A549 (cell line): ENCODE data around the gene TCP1. TPM values are rescaled to one million over a fixed set of nuclear protein-coding genes. Genes with fewer than 3 reads are reported as not detected.

Experiments
- ATAC-seq, 2 experiments: fragments of 200-7000 bp in 1 of 2; fragments of >200 bp in 1 of 2; cut with Nextera tagmentation in 1 of 2; cut with Tn5 transposase in 1 of 2; 3 replicates each; pipeline versions ENCODE4 v1.8.0 to v1.9.1; 2018 to 2020; ENCODE audit warnings: mild to moderate bottlenecking in 1 of 2, moderate library complexity in 1 of 2
- CTCF ChIA-PET: fragments of 300-600 bp; sonication (Branson Sonifier 250); formaldehyde crosslinking; extraction: SDS; loops from one replicate; lab custom pipeline; 2021; ENCODE audit warnings: antibody characterized with exemption, inconsistent platforms; lab: Yijun Ruan, JAX
- POLR2A ChIA-PET: fragments of 350-600 bp; formaldehyde crosslinking; extraction: SDS; loops from one replicate; lab custom pipeline; 2021; ENCODE audit warnings: antibody characterized with exemption, inconsistent platforms; lab: Yijun Ruan, JAX
- DNase-seq, 2 experiments: peaks; one replicate each; pipeline versions ENCODE4 v3.0.0 to v3.0.0-alpha.2; 2011 to 2016; ENCODE audit warnings: low read depth in 1 of 2, low spot score in 1 of 2
- FAIRE-seq: peaks from 2 replicates; lab custom pipeline; 2011; peaks lifted over from hg19 to GRCh38; lab: Jason Lieb, UNC
- H3K27ac ChIP-seq, 2 experiments: fragments of >200 bp; sonication (Bioruptor Twin); formaldehyde crosslinking; 3 replicates each; pipeline ENCODE4 v1.5.1; 2016 to 2017
- H3K4me1 ChIP-seq: fragments of >200 bp; sonication (Bioruptor Twin); formaldehyde crosslinking; 3 replicates; pipeline ENCODE4 v1.6.1; 2016
- H3K4me2 ChIP-seq: fragments of >200 bp; sonication (Bioruptor Twin); formaldehyde crosslinking; 3 replicates; pipeline ENCODE4 v1.6.1; 2016
- H3K4me3 ChIP-seq: fragments of >200 bp; sonication (Bioruptor Twin); formaldehyde crosslinking; 3 replicates; pipeline ENCODE4 v1.5.1; 2016
- H3K9me3 ChIP-seq: fragments of >200 bp; sonication (Bioruptor Twin); formaldehyde crosslinking; 3 replicates; pipeline ENCODE4 v1.6.1; 2016
- CBX2 ChIP-seq: fragments of 200-600 bp; sonication (generic); IDR thresholded peaks from 2 replicates; pipeline ENCODE4 v1.6.1; 2016; ENCODE audit warnings: low read depth, mild to moderate bottlenecking, borderline replicate concordance
- CBX8 ChIP-seq: fragments of 200-600 bp; sonication (generic); IDR thresholded peaks from 2 replicates; pipeline ENCODE4 v1.6.1; 2016
- CEBPB ChIP-seq, 2 experiments: fragments of >200 bp in 1 of 2; sonication (Bioruptor Twin) in 1 of 2; formaldehyde crosslinking in 1 of 2; IDR thresholded peaks; 2 replicates each; pipeline ENCODE4 v1.6.1; 2012 to 2016
- CHD4 ChIP-seq: fragments of 200-600 bp; sonication (generic); IDR thresholded peaks from 2 replicates; pipeline ENCODE4 v1.6.1; 2016; ENCODE audit warnings: antibody characterized with exemption, mild to moderate bottlenecking, borderline replicate concordance
- EHF ChIP-seq: fragments of 250-450 bp; sonication (Bioruptor Pico); IDR thresholded peaks from 2 replicates; pipeline ENCODE4 v1.5.0; 2020; ENCODE audit warnings: mild to moderate bottlenecking
- EP300 ChIP-seq, 2 experiments: fragments of >200 bp; sonication (Bioruptor Twin); formaldehyde crosslinking; IDR thresholded peaks; 2 replicates in 1 of 2; 3 replicates in 1 of 2; pipeline ENCODE4 v1.6.1; 2016 to 2017
- FOSL2 ChIP-seq, 2 experiments: fragments of 450-650 bp in 1 of 2; fragments of >200 bp in 1 of 2; sonication (Bioruptor Twin) in 1 of 2; formaldehyde crosslinking; IDR thresholded peaks; 2 replicates each; pipeline versions ENCODE4 v1.5.0 to v1.6.1; 2016 to 2020; ENCODE audit warnings: mild to moderate bottlenecking in 1 of 2, moderate library complexity in 1 of 2
- FOXS1 ChIP-seq: fragments of 250-450 bp; sonication (Bioruptor Pico); IDR thresholded peaks from 2 replicates; pipeline ENCODE4 v1.5.0; 2020; ENCODE audit warnings: mild to moderate bottlenecking, moderate library complexity
- HDAC2 ChIP-seq: fragments of 200-600 bp; sonication (generic); IDR thresholded peaks from 2 replicates; pipeline ENCODE4 v1.6.1; 2016
- HEYL ChIP-seq: fragments of 250-450 bp; sonication (Bioruptor Pico); IDR thresholded peaks from 2 replicates; pipeline ENCODE4 v1.8.0; 2021; ENCODE audit warnings: mild to moderate bottlenecking, moderate library complexity
- HOXB13 ChIP-seq: fragments of 250-450 bp; sonication (Bioruptor Pico); IDR thresholded peaks from 2 replicates; pipeline ENCODE4 v1.5.0; 2020; ENCODE audit warnings: low read depth, mild to moderate bottlenecking, moderate library complexity
- HOXB5 ChIP-seq: fragments of 250-450 bp; sonication (Bioruptor Pico); IDR thresholded peaks from 2 replicates; pipeline ENCODE4 v1.5.0; 2020; ENCODE audit warnings: mild to moderate bottlenecking, moderate library complexity
- KDM5A ChIP-seq: fragments of 200-600 bp; sonication (generic); IDR thresholded peaks from 2 replicates; pipeline ENCODE4 v1.6.1; 2016; ENCODE audit warnings: antibody characterized with exemption, mild to moderate bottlenecking
- MAFK ChIP-seq: fragments of 450-650 bp; IDR thresholded peaks from 2 replicates; pipeline ENCODE4 v1.6.1; 2014; ENCODE audit not compliant: partially characterized antibody
- MAZ ChIP-seq: fragments of 150-350 bp; IDR thresholded peaks from 2 replicates; pipeline ENCODE4 v1.6.1; 2014; ENCODE audit warnings: antibody characterized with exemption, low read depth, low read length, borderline replicate concordance
- MYC ChIP-seq: IDR thresholded peaks from 2 replicates; pipeline ENCODE4 v1.6.1; 2012; ENCODE audit warnings: mild to moderate bottlenecking, inconsistent platforms, low read length, improper control_type of control experiment, borderline replicate concordance
- NPAS2 ChIP-seq: fragments of 250-450 bp; sonication (Bioruptor Pico); IDR thresholded peaks from 2 replicates; pipeline ENCODE4 v1.8.0; 2022; ENCODE audit warnings: mild to moderate bottlenecking, moderate library complexity, borderline replicate concordance
- NR3C1 ChIP-seq: fragments of >200 bp; sonication (Bioruptor Twin); formaldehyde crosslinking; IDR thresholded peaks from 3 replicates; pipeline ENCODE4 v1.6.1; 2017
- PHF8 ChIP-seq: fragments of 200-600 bp; sonication (generic); IDR thresholded peaks from 2 replicates; pipeline ENCODE4 v1.6.1; 2016; ENCODE audit warnings: low read depth, mild to moderate bottlenecking, antibody characterized with exemption, moderate library complexity, borderline replicate concordance
- POLR2A ChIP-seq: IDR thresholded peaks from 2 replicates; pipeline ENCODE4 v1.6.1; 2012; ENCODE audit warnings: mild to moderate bottlenecking, low read length
- SREBF2 ChIP-seq: fragments of 450-650 bp; IDR thresholded peaks from 2 replicates; pipeline ENCODE4 v1.6.1; 2014; ENCODE audit warnings: mild to moderate bottlenecking, moderate library complexity
- TP53 ChIP-seq: fragments of 250-450 bp; sonication (Bioruptor Pico); IDR thresholded peaks from 2 replicates; pipeline ENCODE4 v1.5.0; 2021; ENCODE audit warnings: mild to moderate bottlenecking, moderate library complexity
- ZNF302 ChIP-seq: fragments of 250-450 bp; sonication (Bioruptor Pico); IDR thresholded peaks from 2 replicates; pipeline ENCODE4 v1.9.0; 2021; ENCODE audit warnings: inconsistent platforms, mild to moderate bottlenecking, moderate library complexity
- WGBS: methylation state at CpG from one replicate; pipeline ENCODE4 v1.1.6; 2017; ENCODE audit errors: missing lambda C conversion rate; 5-methylcytosine and 5-hydroxymethylcytosine counted together
- polyA plus RNA-seq, 4 experiments: library from polyadenylated mRNA; depleted of rRNA in 3 of 4; stranded (reverse); fragments of >200 nt; fragmentation: RNase III in 1 of 4; extraction: RNeasy Plus Mini Kit Qiagen cat#74134 plus additional on column Dnase treatment in 1 of 4; gene quantifications; 2 replicates in 3 of 4; 3 replicates in 1 of 4; pipeline ENCODE4 v1.2.3, GENCODE V29; 2011 to 2017
- TF ChIP-seq, protein P1 (sequence below): IDR thresholded peaks from 2 replicates; pipeline ENCODE4 v1.6.1; 2012
- TF ChIP-seq, protein P2 (sequence below): fragments of 150-350 bp; IDR thresholded peaks from 2 replicates; pipeline ENCODE4 v1.6.1; 2014; ENCODE audit warnings: low read depth, mild to moderate bottlenecking, low read length
- TF ChIP-seq, protein P3 (sequence below): fragments of 200-600 bp; sonication (generic); IDR thresholded peaks from 2 replicates; pipeline ENCODE4 v1.6.1; 2016; ENCODE audit warnings: antibody characterized with exemption, mild to moderate bottlenecking, moderate library complexity
- TF ChIP-seq, protein P4 (sequence below): IDR thresholded peaks from 2 replicates; pipeline ENCODE4 v1.6.1; 2012; ENCODE audit warnings: low read depth, borderline replicate concordance
- TF ChIP-seq, protein P5 (sequence below): IDR thresholded peaks from 2 replicates; pipeline ENCODE4 v1.6.1; 2012

Gene TCP1
- polyA plus RNA-seq, 2 of the 4 experiments (the other 2 are of a cell fraction), result 215 to 367 TPM

DNA sequence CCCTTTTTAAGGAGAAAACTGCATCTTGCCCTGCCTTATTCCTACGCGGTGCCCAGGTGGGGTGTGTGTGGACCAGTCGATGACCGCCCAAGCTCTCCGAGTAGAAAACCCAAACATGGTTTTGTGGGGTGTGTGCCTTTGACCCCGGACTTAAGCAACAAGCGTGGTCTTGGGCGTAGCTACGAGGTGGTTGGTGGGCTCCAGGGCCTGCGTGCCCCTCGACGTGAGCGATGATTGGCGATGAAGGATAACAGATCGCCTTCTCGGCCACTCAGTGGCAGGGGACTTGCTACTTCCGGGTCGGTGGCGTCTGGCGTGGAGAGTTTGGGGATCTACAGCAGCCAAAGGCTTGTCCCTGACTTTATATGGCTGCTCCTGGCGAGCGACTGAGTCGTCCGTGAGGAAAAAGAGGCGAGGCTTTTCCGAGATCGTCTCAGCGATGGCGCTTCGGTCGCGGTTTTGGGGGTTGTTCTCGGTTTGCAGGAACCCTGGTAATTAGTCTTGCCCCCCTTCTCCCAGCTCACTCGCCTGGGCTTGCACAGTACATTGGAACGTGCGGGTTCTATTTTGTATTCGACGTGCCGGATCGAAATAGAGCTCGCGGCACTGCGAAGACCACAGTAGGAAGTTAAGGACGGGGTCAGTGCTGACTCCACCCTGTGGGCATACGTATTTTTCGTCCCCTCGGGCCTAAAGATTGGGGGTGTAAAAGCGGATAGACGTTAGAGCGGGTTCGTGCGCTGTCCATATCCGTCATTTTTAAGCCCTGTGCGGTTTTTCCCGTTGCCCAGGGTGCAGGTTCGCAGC, 950 bp upstream of the TCP1 start, which contains the start of gene MRPL18 (continued):
- TF ChIP-seq, protein P1, sequence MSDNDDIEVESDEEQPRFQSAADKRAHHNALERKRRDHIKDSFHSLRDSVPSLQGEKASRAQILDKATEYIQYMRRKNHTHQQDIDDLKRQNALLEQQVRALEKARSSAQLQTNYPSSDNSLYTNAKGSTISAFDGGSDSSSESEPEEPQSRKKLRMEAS, result peak; percentile 49
- peak; percentile 44 for TF ChIP-seq POLR2A

DNA sequence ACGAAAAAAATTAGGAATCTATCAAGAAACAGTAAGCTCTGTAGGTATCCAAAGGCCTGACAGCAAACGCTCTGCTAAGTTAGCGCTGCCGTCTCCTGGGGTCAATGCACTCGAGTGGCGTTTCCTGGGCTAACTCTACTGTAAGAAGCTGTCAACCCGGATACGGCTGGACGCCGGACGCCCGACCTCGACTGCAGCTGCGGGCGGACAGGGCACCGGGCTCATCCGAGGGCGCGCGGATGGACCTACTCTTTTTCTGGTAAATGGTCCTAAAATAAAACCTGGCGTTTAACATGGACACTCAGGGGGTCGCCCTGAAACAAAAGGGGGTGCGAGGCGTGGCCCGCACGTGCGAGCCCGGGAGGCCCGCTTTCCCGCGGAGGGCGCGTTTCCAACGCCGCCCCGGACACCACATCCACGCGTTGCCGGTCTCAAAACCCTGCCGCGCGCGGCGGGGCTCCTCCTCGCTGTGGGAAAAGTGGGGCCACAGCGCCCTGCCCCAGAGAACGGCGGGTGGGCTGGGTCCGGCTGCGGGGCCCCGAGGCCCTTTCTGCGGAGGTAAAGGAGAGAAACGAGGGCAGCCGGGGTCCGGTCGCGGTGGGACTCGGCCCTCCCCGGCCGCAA, 537 bp downstream of the TCP1 start:
- FAIRE-seq (no peak), DNase-seq (peak; percentile 15 to 16), ATAC-seq (no peak)
- Histone ChIP-seq H3K9me3 (no peaks in the 10 kb centered on the region), H3K27ac (peak overlapping the region; percentile 94 to 98), H3K4me3 (peak overlapping the region; percentile 92), H3K4me1 (peaks cover 38% of the 10 kb centered on the region), H3K4me2 (peak overlapping the region; percentile 84)
- ChIA-PET POLR2A (interaction anchor here (0.9 to 2.9 kb wide), 3 partner anchors 27 to 62 kb away, joined by 3 to 15 read pairs (median 13); partner anchors contain the start of genes ACAT2 and WTAP), CTCF (interaction anchor here (0.6 kb wide), 1 partner anchor 45 kb away, joined by 3 read pairs; no protein-coding TSS in a partner anchor)
- TF ChIP-seq PHF8, result 0 out of 2 replicates have a peak, but pooled peaks have one; percentile 49
- TF ChIP-seq CBX8, result no peak
- no peak for TF ChIP-seq CBX2
- 0 out of 2 replicates have a peak, but pooled peaks have one; percentile 34 for TF ChIP-seq MYC
- no peak for TF ChIP-seq EHF (CRISPR knock-in tag)
- no peak for TF ChIP-seq CHD4
- TF ChIP-seq FOSL2 (IDR thresholded peaks at IDR 0.05), result no peak
- TF ChIP-seq FOSL2 (CRISPR knock-in tag; IDR thresholded peaks at IDR 0.05), result no peak
- TF ChIP-seq TP53 (CRISPR knock-in tag), result no peak
- no peak for TF ChIP-seq FOXS1 (CRISPR knock-in tag)
- 0% methylated on average over 21 of the region's 60 CpGs for WGBS

DNA sequence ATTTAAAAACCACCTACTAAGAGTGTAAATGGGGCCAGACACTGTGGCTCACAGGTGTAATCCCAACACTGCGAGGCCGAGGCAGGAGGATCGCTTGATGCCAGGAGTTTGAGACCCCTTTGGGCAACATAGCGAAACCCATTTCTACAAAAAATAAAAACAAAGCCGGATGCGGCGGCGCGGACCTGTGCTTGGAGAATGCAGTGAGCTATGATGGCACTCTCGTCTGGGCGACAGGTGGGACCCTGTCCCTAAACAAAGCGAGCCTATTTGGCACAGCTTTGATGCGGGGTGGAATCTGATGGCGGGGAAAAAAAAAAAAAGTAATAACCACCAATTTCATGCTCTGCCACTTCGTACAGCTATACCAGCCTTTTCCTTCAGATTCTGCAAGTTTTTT, 1.1 kb downstream of the TCP1 start:
- no peak for DNase-seq
- POLR2A ChIA-PET, result interaction anchor here (0.9 kb wide), 1 partner anchor 26 kb away, joined by 3 read pairs; the partner anchor contains the start of gene ACAT2
- no peak for ATAC-seq
- CTCF ChIA-PET, result interaction anchor here (0.6 kb wide), 1 partner anchor 46 kb away, joined by 3 read pairs; no protein-coding TSS in a partner anchor
- H3K4me2 ChIP-seq, result peak overlapping the region; percentile 84
- H3K4me1 ChIP-seq, result peaks cover 38% of the 10 kb centered on the region
- peak overlapping the region; percentile 94 to 98 for H3K27ac ChIP-seq
- H3K9me3 ChIP-seq, result no peaks in the 10 kb centered on the region
- 3% methylated on average over 15 of the region's 15 CpGs for WGBS
- peak overlapping the region; percentile 92 for H3K4me3 ChIP-seq
- no peak for FAIRE-seq
- TF ChIP-seq HOXB13, result no peak
- TF ChIP-seq MYC, result no peak
- TF ChIP-seq, protein P2, sequence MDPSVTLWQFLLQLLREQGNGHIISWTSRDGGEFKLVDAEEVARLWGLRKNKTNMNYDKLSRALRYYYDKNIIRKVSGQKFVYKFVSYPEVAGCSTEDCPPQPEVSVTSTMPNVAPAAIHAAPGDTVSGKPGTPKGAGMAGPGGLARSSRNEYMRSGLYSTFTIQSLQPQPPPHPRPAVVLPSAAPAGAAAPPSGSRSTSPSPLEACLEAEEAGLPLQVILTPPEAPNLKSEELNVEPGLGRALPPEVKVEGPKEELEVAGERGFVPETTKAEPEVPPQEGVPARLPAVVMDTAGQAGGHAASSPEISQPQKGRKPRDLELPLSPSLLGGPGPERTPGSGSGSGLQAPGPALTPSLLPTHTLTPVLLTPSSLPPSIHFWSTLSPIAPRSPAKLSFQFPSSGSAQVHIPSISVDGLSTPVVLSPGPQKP, result no peak
- TF ChIP-seq, protein P3, sequence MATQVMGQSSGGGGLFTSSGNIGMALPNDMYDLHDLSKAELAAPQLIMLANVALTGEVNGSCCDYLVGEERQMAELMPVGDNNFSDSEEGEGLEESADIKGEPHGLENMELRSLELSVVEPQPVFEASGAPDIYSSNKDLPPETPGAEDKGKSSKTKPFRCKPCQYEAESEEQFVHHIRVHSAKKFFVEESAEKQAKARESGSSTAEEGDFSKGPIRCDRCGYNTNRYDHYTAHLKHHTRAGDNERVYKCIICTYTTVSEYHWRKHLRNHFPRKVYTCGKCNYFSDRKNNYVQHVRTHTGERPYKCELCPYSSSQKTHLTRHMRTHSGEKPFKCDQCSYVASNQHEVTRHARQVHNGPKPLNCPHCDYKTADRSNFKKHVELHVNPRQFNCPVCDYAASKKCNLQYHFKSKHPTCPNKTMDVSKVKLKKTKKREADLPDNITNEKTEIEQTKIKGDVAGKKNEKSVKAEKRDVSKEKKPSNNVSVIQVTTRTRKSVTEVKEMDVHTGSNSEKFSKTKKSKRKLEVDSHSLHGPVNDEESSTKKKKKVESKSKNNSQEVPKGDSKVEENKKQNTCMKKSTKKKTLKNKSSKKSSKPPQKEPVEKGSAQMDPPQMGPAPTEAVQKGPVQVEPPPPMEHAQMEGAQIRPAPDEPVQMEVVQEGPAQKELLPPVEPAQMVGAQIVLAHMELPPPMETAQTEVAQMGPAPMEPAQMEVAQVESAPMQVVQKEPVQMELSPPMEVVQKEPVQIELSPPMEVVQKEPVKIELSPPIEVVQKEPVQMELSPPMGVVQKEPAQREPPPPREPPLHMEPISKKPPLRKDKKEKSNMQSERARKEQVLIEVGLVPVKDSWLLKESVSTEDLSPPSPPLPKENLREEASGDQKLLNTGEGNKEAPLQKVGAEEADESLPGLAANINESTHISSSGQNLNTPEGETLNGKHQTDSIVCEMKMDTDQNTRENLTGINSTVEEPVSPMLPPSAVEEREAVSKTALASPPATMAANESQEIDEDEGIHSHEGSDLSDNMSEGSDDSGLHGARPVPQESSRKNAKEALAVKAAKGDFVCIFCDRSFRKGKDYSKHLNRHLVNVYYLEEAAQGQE, result no peak
- no peak for TF ChIP-seq CEBPB (IDR thresholded peaks at IDR 0.05)
- TF ChIP-seq NR3C1, result no peak
- no peak for TF ChIP-seq EP300 (IDR thresholded peaks at IDR 0.05)
- no peak for TF ChIP-seq HEYL (CRISPR knock-in tag)
- no peak for TF ChIP-seq HOXB5 (CRISPR knock-in tag)
- TF ChIP-seq, protein P4, sequence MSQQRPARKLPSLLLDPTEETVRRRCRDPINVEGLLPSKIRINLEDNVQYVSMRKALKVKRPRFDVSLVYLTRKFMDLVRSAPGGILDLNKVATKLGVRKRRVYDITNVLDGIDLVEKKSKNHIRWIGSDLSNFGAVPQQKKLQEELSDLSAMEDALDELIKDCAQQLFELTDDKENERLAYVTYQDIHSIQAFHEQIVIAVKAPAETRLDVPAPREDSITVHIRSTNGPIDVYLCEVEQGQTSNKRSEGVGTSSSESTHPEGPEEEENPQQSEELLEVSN, result no peak
- no peak for TF ChIP-seq KDM5A
- TF ChIP-seq MAFK, result no peak
- TF ChIP-seq ZNF302, result no peak
- TF ChIP-seq MAZ, result no peak
- no peak for TF ChIP-seq HDAC2
- TF ChIP-seq NPAS2 (CRISPR knock-in tag), result no peak
- TF ChIP-seq, protein P5, sequence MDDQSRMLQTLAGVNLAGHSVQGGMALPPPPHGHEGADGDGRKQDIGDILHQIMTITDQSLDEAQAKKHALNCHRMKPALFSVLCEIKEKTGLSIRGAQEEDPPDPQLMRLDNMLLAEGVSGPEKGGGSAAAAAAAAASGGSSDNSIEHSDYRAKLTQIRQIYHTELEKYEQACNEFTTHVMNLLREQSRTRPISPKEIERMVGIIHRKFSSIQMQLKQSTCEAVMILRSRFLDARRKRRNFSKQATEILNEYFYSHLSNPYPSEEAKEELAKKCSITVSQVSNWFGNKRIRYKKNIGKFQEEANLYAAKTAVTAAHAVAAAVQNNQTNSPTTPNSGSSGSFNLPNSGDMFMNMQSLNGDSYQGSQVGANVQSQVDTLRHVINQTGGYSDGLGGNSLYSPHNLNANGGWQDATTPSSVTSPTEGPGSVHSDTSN, result no peak
- TF ChIP-seq SREBF2, result no peak
